CD4-positive, CD25-positive, alpha-beta regulatory T cell (primary cell): ENCODE results near the gene CDH11. TPM values are rescaled to one million over a fixed set of nuclear protein-coding genes. Genes with fewer than 3 reads are reported as not detected.

Source experiments
- ATAC-seq, 2 donors: fragments of 150-1000 bp; cut with Tn5 transposase; one replicate each; pipeline ENCODE4 v1.10.0; 2021; ENCODE audit warnings: low read depth in 2 of 2, moderate number of reproducible peaks in 2 of 2, moderate library complexity in 1 of 2
- DNase-seq, 3 donors: peaks; one replicate each; pipeline versions ENCODE4 v3.0.0 to v3.0.0-alpha.2; 2012 to 2022; ENCODE audit warnings: mixed read lengths in 1 of 3
- H3K27ac ChIP-seq: one replicate; pipeline ENCODE4 v1.7.0; 2013; ENCODE audit warnings: mild to moderate bottlenecking, low read length; ENCODE audit not compliant: insufficient read depth, poor library complexity, severe bottlenecking
- H3K27me3 ChIP-seq: one replicate; pipeline ENCODE4 v1.7.0; 2013; ENCODE audit warnings: low read length; ENCODE audit not compliant: control insufficient read depth, insufficient read depth
- H3K36me3 ChIP-seq: one replicate; pipeline ENCODE4 v1.7.0; 2013; ENCODE audit warnings: mild to moderate bottlenecking, low read length, moderate library complexity; ENCODE audit not compliant: control insufficient read depth, insufficient read depth
- H3K4me1 ChIP-seq: 2 replicates; pipeline ENCODE4 v1.7.0; 2013; ENCODE audit warnings: mild to moderate bottlenecking, low read length; ENCODE audit not compliant: insufficient read depth, control insufficient read depth, poor library complexity, severe bottlenecking
- H3K4me3 ChIP-seq: one replicate; pipeline ENCODE4 v1.7.0; 2013; ENCODE audit warnings: low read depth, mild to moderate bottlenecking, low read length, moderate library complexity
- H3K9me3 ChIP-seq, 2 experiments: 1 replicate in 1 of 2; 2 replicates in 1 of 2; pipeline ENCODE4 v1.7.0; 2013; ENCODE audit warnings: low read length in 2 of 2, mild to moderate bottlenecking in 1 of 2, moderate library complexity in 1 of 2; ENCODE audit not compliant: control insufficient read depth in 2 of 2
- H3K27ac Mint-ChIP-seq, 3 donors: one replicate each; pipeline ENCODE4 v1.8.0; 2020 to 2022; ENCODE audit warnings: mild to moderate bottlenecking in 3 of 3, mixed read lengths in 3 of 3, moderate library complexity in 2 of 3
- H3K27me3 Mint-ChIP-seq: one replicate; pipeline ENCODE4 v1.8.0; 2022; ENCODE audit warnings: mild to moderate bottlenecking, mixed read lengths
- H3K36me3 Mint-ChIP-seq: one replicate; pipeline ENCODE4 v1.8.0; 2020; ENCODE audit warnings: mixed read lengths
- H3K4me1 Mint-ChIP-seq, 4 donors: one replicate each; pipeline ENCODE4 v1.8.0; 2020 to 2022; ENCODE audit warnings: mixed read lengths in 4 of 4, mild to moderate bottlenecking in 1 of 4
- H3K4me3 Mint-ChIP-seq, 4 donors: one replicate each; pipeline ENCODE4 v1.8.0; 2020 to 2022; ENCODE audit warnings: mild to moderate bottlenecking in 4 of 4, mixed read lengths in 4 of 4, moderate library complexity in 3 of 4
- H3K9me3 Mint-ChIP-seq, 7 donors: one replicate each; pipeline ENCODE4 v1.8.0; 2020 to 2022; ENCODE audit warnings: mixed read lengths in 7 of 7, mild to moderate bottlenecking in 3 of 7, moderate library complexity in 2 of 7
- polyA plus RNA-seq, 4 donors: library from polyadenylated mRNA; unstranded; fragments of 300-500 nt; fragmentation: Illumina TruSeq; gene quantifications; one replicate each; pipeline ENCODE4 v1.2.3, GENCODE V29; 2021
- total RNA-seq: library from RNA; stranded (reverse); gene quantifications from one replicate; pipeline ENCODE4 v1.2.3, GENCODE V29; 2022

The CDH11 gene
- total and polyA plus RNA-seq, 5 donors from 2014 or later, result not detected

DNA sequence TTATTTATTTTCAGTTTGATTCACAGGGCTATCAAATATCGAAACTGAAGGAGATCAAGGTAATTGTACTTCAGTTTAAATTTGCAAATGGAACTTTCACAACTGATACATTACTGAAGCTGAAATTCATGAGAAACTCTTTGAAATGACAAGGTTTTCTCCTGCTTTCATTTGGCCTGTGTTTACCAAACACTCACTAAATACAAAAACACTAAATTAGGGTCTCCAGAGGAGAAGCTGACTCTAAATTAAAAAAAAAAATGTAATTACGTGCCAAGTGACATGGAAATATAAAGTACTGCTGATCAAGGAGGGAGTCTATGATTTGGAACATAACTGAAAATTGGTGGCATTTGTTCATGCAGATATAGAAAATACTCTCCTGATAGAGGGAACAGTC is 205.8 kb downstream of the CDH11 start:
- peaks cover 3 to 8% of the 10 kb centered on the region in 2 experiments for H3K9me3 ChIP-seq
- no peaks in the 10 kb centered on the region for H3K4me1 ChIP-seq
- H3K27me3 Mint-ChIP-seq, result no peaks in the 10 kb centered on the region

DNA sequence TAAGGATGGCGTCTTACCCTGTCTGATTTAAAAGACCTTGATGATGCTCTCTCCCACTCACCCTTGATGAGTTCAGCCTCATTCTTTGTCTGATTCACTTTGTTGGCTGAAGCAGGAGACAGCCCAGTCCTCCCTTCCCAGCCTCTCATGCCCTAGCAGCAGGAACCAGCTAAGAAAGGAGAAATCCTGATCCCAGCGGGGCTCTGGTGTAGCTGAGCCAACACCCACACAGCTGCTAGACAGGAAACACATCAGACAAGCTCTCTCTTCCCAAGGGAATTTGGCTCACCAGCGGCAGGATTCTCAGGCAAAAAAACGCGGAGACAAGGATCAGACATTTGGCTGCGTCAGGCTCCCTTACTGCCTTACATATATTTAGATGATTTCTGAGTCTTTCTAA is 211.5 kb downstream of the CDH11 start:
- no peak for ATAC-seq
- Histone ChIP-seq H3K9me3 (peaks cover 0 to 5% of the 10 kb centered on the region in 2 experiments), H3K27me3 (no peaks in the 10 kb centered on the region), H3K4me3 (no peak overlapping the region), H3K36me3 (no peaks in the 10 kb centered on the region), H3K4me1 (no peaks in the 10 kb centered on the region), H3K27ac (no peak overlapping the region)
- Mint-ChIP-seq H3K27me3 (no peaks in the 10 kb centered on the region), H3K4me3 (no peak overlapping the region), H3K27ac (no peak overlapping the region), H3K4me1 (no peaks in the 10 kb centered on the region), H3K36me3 (no peaks in the 10 kb centered on the region), H3K9me3 (peaks cover 0 to 7% (median 2%) of the 10 kb centered on the region in 7 donors)
- DNase-seq, result no peak

More for the DNA sequence above, 205.8 kb downstream of the CDH11 start:
- no peak for ATAC-seq
- Histone ChIP-seq H3K27me3 (no peaks in the 10 kb centered on the region), H3K36me3 (no peaks in the 10 kb centered on the region), H3K4me3 (no peak overlapping the region), H3K27ac (no peak overlapping the region)
- H3K4me1 Mint-ChIP-seq, result no peaks in the 10 kb centered on the region
- peaks cover 4% of the 10 kb centered on the region for H3K36me3 Mint-ChIP-seq
- no peak overlapping the region for H3K4me3 Mint-ChIP-seq
- H3K27ac Mint-ChIP-seq, result no peak overlapping the region
- DNase-seq, result no peak
- peaks cover 0 to 24% (median 6%) of the 10 kb centered on the region in 7 donors for H3K9me3 Mint-ChIP-seq

DNA sequence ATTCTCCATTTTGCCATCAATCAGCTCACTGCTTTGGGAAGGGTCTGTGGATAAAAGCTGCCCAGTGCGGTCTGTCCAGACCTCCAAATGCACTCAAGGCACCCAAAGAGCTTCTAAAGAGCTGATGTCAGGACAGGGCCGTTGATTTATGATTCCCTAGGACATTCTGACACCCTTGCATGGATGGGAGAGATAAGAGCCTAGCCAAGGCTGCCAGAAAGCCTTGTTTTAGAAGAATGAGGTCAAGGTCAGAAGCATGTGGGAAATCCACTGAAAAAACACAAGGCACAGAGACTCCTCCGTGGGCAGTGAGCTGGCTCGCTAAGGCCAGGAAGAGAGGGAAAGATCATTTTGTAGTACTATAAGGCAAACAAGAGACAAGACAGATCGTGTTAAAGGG is 214.0 kb downstream of the CDH11 start:
- H3K27me3 Mint-ChIP-seq, result no peaks in the 10 kb centered on the region
- H3K9me3 Mint-ChIP-seq, result peaks cover 2 to 14% (median 8%) of the 10 kb centered on the region in 7 donors
- ATAC-seq (no peak), DNase-seq (no peak)
- H3K36me3 ChIP-seq, result no peaks in the 10 kb centered on the region
- no peaks in the 10 kb centered on the region for H3K4me1 ChIP-seq
- no peak overlapping the region for H3K27ac Mint-ChIP-seq
- peaks cover 0 to 10% of the 10 kb centered on the region in 2 experiments for H3K9me3 ChIP-seq
- no peak overlapping the region for H3K27ac ChIP-seq
- no peaks in the 10 kb centered on the region for H3K27me3 ChIP-seq
- H3K4me3 ChIP-seq, result no peak overlapping the region
- no peak overlapping the region for H3K4me3 Mint-ChIP-seq
- H3K36me3 Mint-ChIP-seq, result no peaks in the 10 kb centered on the region
- no peaks in the 10 kb centered on the region for H3K4me1 Mint-ChIP-seq

DNA sequence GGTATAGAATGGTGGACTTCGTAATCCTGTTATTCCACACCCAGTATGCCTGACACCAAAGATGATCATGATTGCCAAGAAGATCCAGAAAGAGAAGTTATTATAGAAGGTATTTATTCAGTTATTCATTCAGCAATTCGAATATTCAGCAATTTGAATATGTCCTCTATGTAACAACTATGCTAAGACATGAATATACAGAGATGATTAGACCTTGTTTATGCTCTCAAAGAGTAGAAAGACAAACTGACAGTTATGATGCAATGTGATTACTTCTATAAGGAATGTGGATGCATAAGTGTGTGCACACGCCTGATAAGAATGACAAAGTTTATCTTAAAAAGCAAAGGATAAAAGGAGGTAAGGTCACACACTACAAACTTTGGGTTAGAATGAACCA is 218.1 kb downstream of the CDH11 start:
- no peaks in the 10 kb centered on the region for H3K27me3 ChIP-seq

DNA sequence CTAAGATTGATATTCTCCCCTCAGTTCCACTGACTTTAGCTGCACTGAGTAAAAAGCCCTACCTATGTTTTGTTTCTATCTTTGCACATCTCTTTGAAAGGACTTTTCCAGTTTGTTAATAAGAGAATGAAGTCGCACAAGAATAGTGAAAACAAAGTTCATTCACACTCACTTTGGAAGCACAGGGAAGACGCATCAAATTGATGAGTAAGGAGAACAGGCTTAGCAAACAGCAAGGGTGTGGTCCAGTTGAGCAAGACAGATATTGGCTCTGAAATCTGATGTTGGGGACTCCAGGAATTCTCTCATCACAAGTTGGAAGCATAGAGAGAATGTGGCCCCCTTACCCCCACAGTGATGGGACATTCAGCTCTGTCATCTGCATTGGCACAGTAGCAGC is 221.3 kb downstream of the CDH11 start:
- no peaks in the 10 kb centered on the region for H3K36me3 ChIP-seq
- H3K27me3 ChIP-seq, result no peaks in the 10 kb centered on the region
- DNase-seq (no peak), ATAC-seq (no peak)
- peaks cover 4 to 5% of the 10 kb centered on the region in 2 experiments for H3K9me3 ChIP-seq
- H3K27ac Mint-ChIP-seq, result no peak overlapping the region
- no peaks in the 10 kb centered on the region for H3K36me3 Mint-ChIP-seq
- H3K27me3 Mint-ChIP-seq, result no peaks in the 10 kb centered on the region
- peaks cover 7 to 20% (median 9%) of the 10 kb centered on the region in 7 donors for H3K9me3 Mint-ChIP-seq
- H3K4me1 Mint-ChIP-seq, result no peaks in the 10 kb centered on the region
- H3K4me1 ChIP-seq, result no peaks in the 10 kb centered on the region
- no peak overlapping the region for H3K27ac ChIP-seq
- no peak overlapping the region for H3K4me3 ChIP-seq
- H3K4me3 Mint-ChIP-seq, result no peak overlapping the region

More for the DNA sequence above, 218.1 kb downstream of the CDH11 start:
- Mint-ChIP-seq H3K27ac (no peak overlapping the region), H3K27me3 (no peaks in the 10 kb centered on the region), H3K9me3 (peaks cover 7 to 18% (median 12%) of the 10 kb centered on the region in 7 donors), H3K36me3 (no peaks in the 10 kb centered on the region), H3K4me3 (no peak overlapping the region), H3K4me1 (no peaks in the 10 kb centered on the region)
- DNase-seq (no peak), ATAC-seq (no peak)
- Histone ChIP-seq H3K4me3 (no peak overlapping the region), H3K36me3 (no peaks in the 10 kb centered on the region), H3K27ac (no peak overlapping the region), H3K4me1 (no peaks in the 10 kb centered on the region), H3K9me3 (peaks cover 2 to 5% of the 10 kb centered on the region in 2 experiments)

DNA sequence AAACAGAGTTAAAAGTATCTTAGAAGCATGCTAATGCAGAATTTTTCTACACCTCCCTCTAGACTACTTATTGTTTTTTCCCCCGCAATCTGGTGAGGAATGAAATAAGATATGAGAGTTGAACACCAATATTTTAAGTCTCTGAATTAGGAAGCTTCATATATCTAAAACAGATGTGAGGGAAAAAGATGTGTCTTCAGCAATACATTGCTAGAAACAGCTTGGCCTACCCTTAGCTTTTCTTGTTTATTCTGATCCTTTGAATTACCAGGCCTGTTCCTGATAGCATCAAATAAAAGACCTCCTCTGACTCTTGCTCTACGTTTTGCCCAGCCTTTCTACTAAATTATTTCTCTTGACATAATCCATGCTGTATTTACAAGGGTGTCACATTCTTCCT is 221.8 kb downstream of the CDH11 start:
- Histone ChIP-seq H3K4me1 (no peaks in the 10 kb centered on the region), H3K27ac (no peak overlapping the region), H3K9me3 (peaks cover 4 to 5% of the 10 kb centered on the region in 2 experiments), H3K36me3 (no peaks in the 10 kb centered on the region), H3K27me3 (no peaks in the 10 kb centered on the region), H3K4me3 (no peak overlapping the region)
- DNase-seq (no peak), ATAC-seq (no peak)
- H3K4me1 Mint-ChIP-seq, result no peaks in the 10 kb centered on the region
- no peaks in the 10 kb centered on the region for H3K36me3 Mint-ChIP-seq
- H3K27me3 Mint-ChIP-seq, result no peaks in the 10 kb centered on the region
- H3K4me3 Mint-ChIP-seq, result no peak overlapping the region
- peaks cover 7 to 20% (median 9%) of the 10 kb centered on the region in 7 donors for H3K9me3 Mint-ChIP-seq
- no peak overlapping the region for H3K27ac Mint-ChIP-seq

DNA sequence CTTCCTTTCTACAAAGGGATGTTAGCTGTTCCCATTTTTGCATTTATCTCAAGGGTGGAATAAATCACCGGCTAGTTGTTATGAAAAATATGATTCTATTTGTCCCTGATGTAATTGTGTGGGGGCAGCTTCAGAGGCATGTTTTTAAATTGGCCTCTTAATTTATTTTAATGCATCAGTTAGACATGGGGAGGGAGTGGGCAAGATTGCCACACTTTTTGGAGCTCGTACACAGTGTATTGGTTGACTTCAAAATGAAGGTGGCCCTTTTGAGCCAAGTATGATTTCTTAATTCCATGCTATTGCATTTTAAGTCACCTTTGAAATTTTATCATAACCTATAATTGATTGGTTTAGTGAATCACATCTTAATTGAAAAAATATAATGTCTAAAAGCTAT is 223.7 kb downstream of the CDH11 start:
- DNase-seq (no peak), ATAC-seq (no peak)
- H3K27ac Mint-ChIP-seq, result no peak overlapping the region
- no peak overlapping the region for H3K4me3 ChIP-seq
- no peaks in the 10 kb centered on the region for H3K27me3 Mint-ChIP-seq
- no peak overlapping the region for H3K27ac ChIP-seq
- no peaks in the 10 kb centered on the region for H3K36me3 Mint-ChIP-seq
- peaks cover 7 to 16% (median 9%) of the 10 kb centered on the region in 7 donors for H3K9me3 Mint-ChIP-seq
- no peak overlapping the region for H3K4me3 Mint-ChIP-seq
- H3K36me3 ChIP-seq, result no peaks in the 10 kb centered on the region
- H3K9me3 ChIP-seq, result peaks cover 2 to 4% of the 10 kb centered on the region in 2 experiments
- H3K27me3 ChIP-seq, result no peaks in the 10 kb centered on the region
- H3K4me1 ChIP-seq, result no peaks in the 10 kb centered on the region
- no peaks in the 10 kb centered on the region for H3K4me1 Mint-ChIP-seq
